ENCODE measurements around the gene KATNB1.
A peak's percentile ranks its signal among the peaks of the same experiment; 100 is the strongest.

KATNB1 gene

DNA sequence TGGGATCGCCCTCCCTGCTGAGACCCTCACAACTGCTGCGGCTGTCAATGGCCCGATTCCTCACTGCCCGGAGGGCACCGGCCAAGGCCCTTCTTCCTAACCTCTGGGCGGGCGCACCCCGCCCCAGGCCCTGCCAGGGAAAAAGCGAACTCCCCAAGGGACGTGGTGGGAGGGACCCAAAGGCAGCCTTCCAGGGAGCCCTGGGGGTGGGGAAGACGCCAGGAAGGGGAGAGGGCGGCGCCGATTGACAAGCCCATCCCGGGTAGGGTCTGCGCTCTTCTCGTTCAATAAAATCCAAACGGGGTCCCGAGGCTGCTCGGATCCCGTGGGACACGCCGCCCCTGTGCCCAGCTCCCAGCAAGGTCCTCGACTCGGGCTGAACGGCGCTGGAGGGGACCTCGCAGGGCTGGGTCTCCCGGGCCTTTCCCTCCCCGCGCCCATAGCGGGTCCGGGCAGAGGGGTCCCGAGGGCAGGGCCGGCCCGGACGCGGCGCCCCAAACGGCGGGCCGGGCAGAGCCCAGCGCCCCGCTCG lies 66.3 kb downstream of the KATNB1 start:
- no peak overlapping the region for H3K27ac ChIP-seq (ENCODE audit: low read depth, low read length, poor library complexity, severe bottlenecking)
- H3K4me3 ChIP-seq (ENCODE audit: low read depth, low read length, poor library complexity, severe bottlenecking): peak overlapping the region; percentile 7
- no peaks in the 10 kb centered on the region for H3K9me2 ChIP-seq (ENCODE audit: low read depth, low read length)
- no peaks in the 10 kb centered on the region for H3F3A ChIP-seq (ENCODE audit: insufficient read depth, low read length)
- no peaks in the 10 kb centered on the region for H4K20me1 ChIP-seq (ENCODE audit: insufficient read depth, low read length)
- H3K9ac ChIP-seq (ENCODE audit: low read length): no peak overlapping the region
- H3K79me2 ChIP-seq (ENCODE audit: insufficient read depth, low read length): no peaks in the 10 kb centered on the region
- no peak overlapping the region for H2AFZ ChIP-seq (ENCODE audit: low read length)
- H3K4me2 ChIP-seq (ENCODE audit: low read length): peak overlapping the region; percentile 36
- no peaks in the 10 kb centered on the region for H3K4me1 ChIP-seq (ENCODE audit: insufficient read depth, low read length, severe bottlenecking)
- H3K27me3 ChIP-seq (ENCODE audit: insufficient read depth, low read length): no peaks in the 10 kb centered on the region
- TF ChIP-seq EZH2 (IDR thresholded peaks at IDR 0.05; ENCODE audit: borderline replicate concordance, low read length): no peak
- TF ChIP-seq, protein P1, sequence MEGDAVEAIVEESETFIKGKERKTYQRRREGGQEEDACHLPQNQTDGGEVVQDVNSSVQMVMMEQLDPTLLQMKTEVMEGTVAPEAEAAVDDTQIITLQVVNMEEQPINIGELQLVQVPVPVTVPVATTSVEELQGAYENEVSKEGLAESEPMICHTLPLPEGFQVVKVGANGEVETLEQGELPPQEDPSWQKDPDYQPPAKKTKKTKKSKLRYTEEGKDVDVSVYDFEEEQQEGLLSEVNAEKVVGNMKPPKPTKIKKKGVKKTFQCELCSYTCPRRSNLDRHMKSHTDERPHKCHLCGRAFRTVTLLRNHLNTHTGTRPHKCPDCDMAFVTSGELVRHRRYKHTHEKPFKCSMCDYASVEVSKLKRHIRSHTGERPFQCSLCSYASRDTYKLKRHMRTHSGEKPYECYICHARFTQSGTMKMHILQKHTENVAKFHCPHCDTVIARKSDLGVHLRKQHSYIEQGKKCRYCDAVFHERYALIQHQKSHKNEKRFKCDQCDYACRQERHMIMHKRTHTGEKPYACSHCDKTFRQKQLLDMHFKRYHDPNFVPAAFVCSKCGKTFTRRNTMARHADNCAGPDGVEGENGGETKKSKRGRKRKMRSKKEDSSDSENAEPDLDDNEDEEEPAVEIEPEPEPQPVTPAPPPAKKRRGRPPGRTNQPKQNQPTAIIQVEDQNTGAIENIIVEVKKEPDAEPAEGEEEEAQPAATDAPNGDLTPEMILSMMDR (IDR thresholded peaks at IDR 0.05; ENCODE audit: low read length): no peak
- no peaks in the 10 kb centered on the region for H3K9me3 ChIP-seq (ENCODE audit: low read length)
- H3K36me3 ChIP-seq (ENCODE audit: insufficient read depth, low read length): no peaks in the 10 kb centered on the region

DNA sequence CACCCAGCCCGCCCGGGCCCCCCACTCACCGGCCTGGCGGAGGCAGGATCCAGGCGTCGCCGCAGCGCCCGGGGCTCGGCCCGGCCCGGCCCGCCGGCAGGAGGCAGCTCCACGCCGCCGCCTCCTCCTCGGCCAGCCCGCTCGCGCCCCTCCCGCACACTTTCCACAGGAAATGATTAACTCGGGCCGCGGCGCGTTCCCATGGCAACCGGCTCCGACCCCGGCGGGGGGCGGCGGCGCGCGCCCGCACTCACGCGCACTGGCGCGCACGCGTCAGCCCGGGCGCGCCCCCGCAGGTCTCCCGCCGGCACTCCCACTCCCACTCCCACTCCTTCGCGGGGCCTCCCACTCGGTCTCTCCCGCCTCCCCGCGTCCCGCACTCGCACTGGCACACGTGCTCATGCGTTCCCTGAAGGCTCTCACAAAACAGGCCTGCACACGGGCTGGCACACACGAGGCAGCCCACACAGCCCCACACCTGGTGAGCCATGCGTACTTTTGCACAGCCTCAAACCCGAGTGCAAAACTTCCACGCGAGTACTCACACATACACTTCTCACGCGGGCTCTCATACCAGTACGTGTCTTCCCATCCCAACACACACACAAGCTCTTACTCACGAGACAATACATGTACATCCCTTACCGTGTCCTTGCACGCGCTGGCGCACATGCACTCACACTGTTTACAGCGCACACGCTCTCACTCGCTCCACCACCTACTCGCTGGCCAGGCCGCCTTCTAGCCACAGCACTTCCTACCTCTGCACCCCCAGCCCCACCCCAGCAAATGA lies 67.0 kb downstream of the KATNB1 start, which contains the start of gene KIFC3:
KIFC3 (minus strand) TSS at position 151 of the 793 bp plus-strand sequence. CDS start 4,248 bp downstream, outside the sequence.
- H3K4me2 ChIP-seq (ENCODE audit: low read length): peak within 1 kb of the TSS; percentile 42
- H4K20me1 ChIP-seq (ENCODE audit: insufficient read depth, low read length): no peaks in the 10 kb centered on the region
- H3K4me1 ChIP-seq (ENCODE audit: insufficient read depth, low read length, severe bottlenecking): no peaks in the 10 kb centered on the region
- H3K79me2 ChIP-seq (ENCODE audit: insufficient read depth, low read length): no peaks in the 10 kb centered on the region
- H3K4me3 ChIP-seq (ENCODE audit: low read depth, low read length, poor library complexity, severe bottlenecking): peak within 1 kb of the TSS; percentile 7
- H3K9ac ChIP-seq (ENCODE audit: low read length): no peak within 1 kb of the TSS
- H3K9me3 ChIP-seq (ENCODE audit: low read length): no peaks in the 10 kb centered on the region
- H3K9me2 ChIP-seq (ENCODE audit: low read depth, low read length): no peaks in the 10 kb centered on the region
- no peak within 1 kb of the TSS for H3K27ac ChIP-seq (ENCODE audit: low read depth, low read length, poor library complexity, severe bottlenecking)
- H2AFZ ChIP-seq (ENCODE audit: low read length): no peak within 1 kb of the TSS
- H3K36me3 ChIP-seq (ENCODE audit: insufficient read depth, low read length): no peaks in the 10 kb centered on the region
- TF ChIP-seq, protein P1 (IDR thresholded peaks at IDR 0.05; ENCODE audit: low read length): no peak
- no peak for TF ChIP-seq EZH2 (IDR thresholded peaks at IDR 0.05; ENCODE audit: borderline replicate concordance, low read length)
- H3F3A ChIP-seq (ENCODE audit: insufficient read depth, low read length): no peaks in the 10 kb centered on the region
- no peaks in the 10 kb centered on the region for H3K27me3 ChIP-seq (ENCODE audit: insufficient read depth, low read length)

DNA sequence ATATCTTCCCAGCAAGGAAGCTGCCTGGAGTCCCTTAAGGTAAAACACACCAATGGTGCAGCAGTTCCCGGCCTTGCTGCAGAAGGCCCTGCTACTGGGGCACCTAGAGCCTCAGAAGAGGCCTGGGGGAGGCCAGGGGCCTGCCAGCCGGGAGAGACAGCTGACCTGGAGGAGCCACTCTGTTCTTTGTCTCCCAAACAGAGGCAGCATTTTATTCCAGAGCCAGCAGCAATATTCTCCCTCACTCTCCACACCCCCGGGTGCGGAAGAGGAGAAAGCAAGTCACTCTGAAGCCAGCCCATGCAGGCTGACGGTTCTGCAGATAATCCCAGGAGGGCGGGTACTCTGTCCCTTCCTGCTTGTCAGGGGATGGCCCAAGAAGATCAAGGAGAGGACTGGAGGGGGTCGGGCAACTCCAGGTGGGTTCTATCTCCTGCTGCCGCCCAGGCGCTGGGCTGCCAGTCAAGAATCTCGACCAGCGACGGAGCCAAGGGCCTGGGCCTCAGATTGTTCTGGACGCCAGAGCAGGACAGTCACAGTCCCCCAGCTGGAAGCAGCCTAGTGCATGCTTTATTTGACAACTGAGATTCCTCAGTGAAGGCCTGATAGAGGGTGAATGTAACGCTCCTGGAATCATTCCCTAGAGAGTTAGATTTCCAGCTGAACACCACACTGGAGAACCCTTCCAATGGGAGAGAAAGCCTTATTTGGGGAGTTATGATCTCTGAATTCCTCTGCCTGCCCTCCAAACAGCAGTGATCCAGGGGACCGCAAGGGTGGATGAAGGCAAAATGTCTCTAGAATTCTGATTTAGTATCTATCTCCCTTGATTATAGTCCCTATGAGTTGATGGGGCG lies 67.8 kb downstream of the KATNB1 start:
- no peak overlapping the region for H3K27ac ChIP-seq (ENCODE audit: low read depth, low read length, poor library complexity, severe bottlenecking)
- H4K20me1 ChIP-seq (ENCODE audit: insufficient read depth, low read length): no peaks in the 10 kb centered on the region
- no peaks in the 10 kb centered on the region for H3K9me2 ChIP-seq (ENCODE audit: low read depth, low read length)
- TF ChIP-seq EZH2 (IDR thresholded peaks at IDR 0.05; ENCODE audit: borderline replicate concordance, low read length): no peak
- TF ChIP-seq, protein P1 (IDR thresholded peaks at IDR 0.05; ENCODE audit: low read length): no peak
- H3K9me3 ChIP-seq (ENCODE audit: low read length): no peaks in the 10 kb centered on the region
- no peaks in the 10 kb centered on the region for H3F3A ChIP-seq (ENCODE audit: insufficient read depth, low read length)
- H3K79me2 ChIP-seq (ENCODE audit: insufficient read depth, low read length): no peaks in the 10 kb centered on the region
- H3K4me1 ChIP-seq (ENCODE audit: insufficient read depth, low read length, severe bottlenecking): no peaks in the 10 kb centered on the region
- no peak overlapping the region for H3K9ac ChIP-seq (ENCODE audit: low read length)
- H2AFZ ChIP-seq (ENCODE audit: low read length): no peak overlapping the region
- no peaks in the 10 kb centered on the region for H3K27me3 ChIP-seq (ENCODE audit: insufficient read depth, low read length)
- no peaks in the 10 kb centered on the region for H3K36me3 ChIP-seq (ENCODE audit: insufficient read depth, low read length)
- H3K4me2 ChIP-seq (ENCODE audit: low read length): no peak overlapping the region
- H3K4me3 ChIP-seq (ENCODE audit: low read depth, low read length, poor library complexity, severe bottlenecking): no peak overlapping the region
